CD8-positive, alpha-beta memory T cell (primary cell): ENCODE data around the gene ITGA6. TPM values are rescaled to one million over a fixed set of nuclear protein-coding genes. Genes with fewer than 3 reads are reported as not detected.
A peak's percentile ranks its signal among the peaks of the same experiment; 100 is the strongest.

Experiments
- CTCF ChIA-PET: fragments of 350-600 bp; sonication (Branson Sonifier 250); formaldehyde crosslinking; loops from one replicate; lab custom pipeline; 2021; ENCODE audit warnings: antibody characterized with exemption; lab: Charles Lee
- POLR2A ChIA-PET: fragments of 350-600 bp; sonication (Branson Sonifier 250); formaldehyde crosslinking; loops from one replicate; lab custom pipeline; 2021; ENCODE audit warnings: antibody characterized with exemption; lab: Charles Lee
- DNase-seq, 5 donors: peaks; one replicate each; pipeline versions ENCODE4 v3.0.0 to v3.0.0-alpha.2; 2020 to 2022; ENCODE audit warnings: mixed read lengths in 1 of 5
- H3K27ac ChIP-seq: one replicate; pipeline ENCODE4 v1.7.0; 2013; ENCODE audit warnings: low read depth, mild to moderate bottlenecking, low read length, moderate library complexity
- H3K27me3 ChIP-seq: 2 replicates; pipeline ENCODE4 v1.7.0; 2013; ENCODE audit warnings: low read length, mild to moderate bottlenecking; ENCODE audit not compliant: insufficient read depth, poor library complexity, severe bottlenecking
- H3K36me3 ChIP-seq: 2 replicates; pipeline ENCODE4 v1.7.0; 2013; ENCODE audit warnings: mild to moderate bottlenecking, low read length, moderate library complexity; ENCODE audit not compliant: insufficient read depth
- H3K4me1 ChIP-seq: 2 replicates; pipeline ENCODE4 v1.7.0; 2013; ENCODE audit warnings: mild to moderate bottlenecking, low read length, moderate library complexity; ENCODE audit not compliant: insufficient read depth
- H3K4me3 ChIP-seq: 2 replicates; pipeline ENCODE4 v1.7.0; 2013; ENCODE audit warnings: mild to moderate bottlenecking, low read length
- H3K9me3 ChIP-seq: 2 replicates; pipeline ENCODE4 v1.7.0; 2013; ENCODE audit warnings: mild to moderate bottlenecking, low read length
- H3K27ac Mint-ChIP-seq, 8 donors: one replicate each; pipeline ENCODE4 v1.8.0; 2020 to 2021; ENCODE audit warnings: mixed read lengths in 8 of 8, mild to moderate bottlenecking in 6 of 8, inconsistent platforms in 3 of 8, moderate library complexity in 3 of 8
- H3K27me3 Mint-ChIP-seq, 2 donors: one replicate each; pipeline ENCODE4 v1.8.0; 2020 to 2021; ENCODE audit warnings: mixed read lengths in 2 of 2, mild to moderate bottlenecking in 1 of 2, moderate library complexity in 1 of 2
- H3K36me3 Mint-ChIP-seq, 3 donors: one replicate each; pipeline ENCODE4 v1.8.0; 2020 to 2021; ENCODE audit warnings: mixed read lengths in 3 of 3, inconsistent platforms in 1 of 3, mild to moderate bottlenecking in 1 of 3
- H3K4me1 Mint-ChIP-seq, 3 donors: one replicate each; pipeline ENCODE4 v1.8.0; 2020 to 2021; ENCODE audit warnings: mixed read lengths in 3 of 3, inconsistent platforms in 1 of 3, mild to moderate bottlenecking in 1 of 3
- H3K4me3 Mint-ChIP-seq, 7 donors: one replicate each; pipeline ENCODE4 v1.8.0; 2020 to 2021; ENCODE audit warnings: mixed read lengths in 7 of 7, mild to moderate bottlenecking in 6 of 7, moderate library complexity in 4 of 7, inconsistent platforms in 2 of 7
- H3K9me3 Mint-ChIP-seq, 5 donors: one replicate each; pipeline ENCODE4 v1.8.0; 2020 to 2022; ENCODE audit warnings: mixed read lengths in 5 of 5, mild to moderate bottlenecking in 3 of 5, moderate library complexity in 2 of 5, inconsistent platforms in 1 of 5
- polyA plus RNA-seq: library from polyadenylated mRNA; unstranded; fragments of 300-500 nt; fragmentation: Illumina TruSeq; gene quantifications from one replicate; pipeline ENCODE4 v1.2.3, GENCODE V29; 2021
- total RNA-seq, 2 experiments: library from RNA; stranded (reverse); gene quantifications; one replicate each; pipeline ENCODE4 v1.2.3, GENCODE V29; 2021

The ITGA6 gene
- total and polyA plus RNA-seq, 3 experiments from 2014 or later: 8.0 to 39.4 (median 9.0) TPM

GRCh38 chr2:172472446-172473033 is 45.2 kb downstream of the ITGA6 start:
- peak in 1 of 5 donors; percentile 59 for DNase-seq
- peak overlapping the region in 1 of 7 donors; percentile 51 for H3K4me3 Mint-ChIP-seq
- H3K9me3 Mint-ChIP-seq: no peaks in the 10 kb centered on the region
- ChIA-PET POLR2A (no interaction called here), CTCF (interaction anchor here (1.9 to 2.2 kb wide), 2 partner anchors 11 to 300 kb away, joined by 5 to 9 read pairs; no protein-coding TSS in a partner anchor)
- Histone ChIP-seq H3K27me3 (no peaks in the 10 kb centered on the region), H3K4me3 (no peak overlapping the region), H3K27ac (no peak overlapping the region), H3K36me3 (peaks cover 39% of the 10 kb centered on the region), H3K4me1 (peaks cover 30% of the 10 kb centered on the region), H3K9me3 (no peaks in the 10 kb centered on the region)
- H3K4me1 Mint-ChIP-seq: peaks cover 5 to 20% (median 9%) of the 10 kb centered on the region in 3 donors
- peak overlapping the region in 1 of 8 donors; percentile 68 for H3K27ac Mint-ChIP-seq
- H3K36me3 Mint-ChIP-seq: peaks cover 20 to 82% (median 40%) of the 10 kb centered on the region in 3 donors
- no peaks in the 10 kb centered on the region for H3K27me3 Mint-ChIP-seq

- CTCF ChIA-PET: interaction anchor here (1.9 to 2.2 kb wide), 2 partner anchors 11 to 301 kb away, joined by 5 to 9 read pairs; no protein-coding TSS in a partner anchor
- no peaks in the 10 kb centered on the region for H3K9me3 Mint-ChIP-seq
- peaks cover 20 to 84% (median 37%) of the 10 kb centered on the region in 3 donors for H3K36me3 Mint-ChIP-seq
- no peak for DNase-seq
- no peak overlapping the region for H3K27ac Mint-ChIP-seq
- H3K4me1 ChIP-seq: peaks cover 30% of the 10 kb centered on the region
- no peak overlapping the region for H3K4me3 ChIP-seq
- H3K9me3 ChIP-seq: no peaks in the 10 kb centered on the region
- H3K27ac ChIP-seq: no peak overlapping the region
- POLR2A ChIA-PET: no interaction called here
- no peaks in the 10 kb centered on the region for H3K27me3 Mint-ChIP-seq
- peaks cover 5 to 20% (median 9%) of the 10 kb centered on the region in 3 donors for H3K4me1 Mint-ChIP-seq
- peaks cover 38% of the 10 kb centered on the region for H3K36me3 ChIP-seq
- H3K27me3 ChIP-seq: no peaks in the 10 kb centered on the region
- H3K4me3 Mint-ChIP-seq: no peak overlapping the region
These were observed 45.8 kb downstream of the ITGA6 start for GRCh38 chr2:172473167-172473566.

GRCh38 chr2:172478353-172478752 is 51.0 kb downstream of the ITGA6 start:
- no peaks in the 10 kb centered on the region for H3K27me3 Mint-ChIP-seq
- CTCF ChIA-PET: interaction anchor here (1.0 to 1.4 kb wide), 3 partner anchors 12 to 306 kb away, joined by 4 read pairs; no protein-coding TSS in a partner anchor
- H3K9me3 ChIP-seq: no peaks in the 10 kb centered on the region
- peaks cover 10 to 87% (median 39%) of the 10 kb centered on the region in 3 donors for H3K36me3 Mint-ChIP-seq
- no peaks in the 10 kb centered on the region for H3K9me3 Mint-ChIP-seq
- peak overlapping the region in 2 of 8 donors; percentile 9 to 80 for H3K27ac Mint-ChIP-seq
- POLR2A ChIA-PET: no interaction called here
- peaks cover 19 to 32% (median 28%) of the 10 kb centered on the region in 3 donors for H3K4me1 Mint-ChIP-seq
- H3K4me3 ChIP-seq: no peak overlapping the region
- H3K4me1 ChIP-seq: peaks cover 35% of the 10 kb centered on the region
- H3K27ac ChIP-seq: no peak overlapping the region
- H3K27me3 ChIP-seq: no peaks in the 10 kb centered on the region
- H3K36me3 ChIP-seq: peaks cover 36% of the 10 kb centered on the region
- no peak for DNase-seq
- no peak overlapping the region for H3K4me3 Mint-ChIP-seq

- peaks cover 22 to 40% (median 36%) of the 10 kb centered on the region in 3 donors for H3K4me1 Mint-ChIP-seq
- Histone ChIP-seq H3K27me3 (no peaks in the 10 kb centered on the region), H3K4me1 (peaks cover 40% of the 10 kb centered on the region), H3K36me3 (peaks cover 27% of the 10 kb centered on the region), H3K4me3 (no peak overlapping the region), H3K27ac (no peak overlapping the region), H3K9me3 (no peaks in the 10 kb centered on the region)
- H3K27ac Mint-ChIP-seq: peak overlapping the region in 5 of 8 donors; percentile 11 to 72 (median 17)
- H3K9me3 Mint-ChIP-seq: no peaks in the 10 kb centered on the region
- ChIA-PET CTCF (no interaction called here), POLR2A (no interaction called here)
- no peak for DNase-seq
- H3K27me3 Mint-ChIP-seq: no peaks in the 10 kb centered on the region
- no peak overlapping the region for H3K4me3 Mint-ChIP-seq
- H3K36me3 Mint-ChIP-seq: peaks cover 4 to 88% (median 44%) of the 10 kb centered on the region in 3 donors
These were observed 53.2 kb downstream of the ITGA6 start for GRCh38 chr2:172480301-172481218.

GRCh38 chr2:172481507-172482262 is 54.3 kb downstream of the ITGA6 start:
- Histone ChIP-seq H3K4me1 (peaks cover 40% of the 10 kb centered on the region), H3K9me3 (no peaks in the 10 kb centered on the region), H3K4me3 (no peak overlapping the region), H3K27me3 (no peaks in the 10 kb centered on the region), H3K36me3 (peaks cover 22% of the 10 kb centered on the region), H3K27ac (no peak overlapping the region)
- H3K27ac Mint-ChIP-seq: peak overlapping the region in 3 of 8 donors; percentile 7 to 49 (median 46)
- DNase-seq: no peak
- H3K27me3 Mint-ChIP-seq: no peaks in the 10 kb centered on the region
- H3K9me3 Mint-ChIP-seq: no peaks in the 10 kb centered on the region
- no peak overlapping the region for H3K4me3 Mint-ChIP-seq
- peaks cover 0 to 87% (median 44%) of the 10 kb centered on the region in 3 donors for H3K36me3 Mint-ChIP-seq
- POLR2A ChIA-PET: no interaction called here
- peaks cover 22 to 40% (median 36%) of the 10 kb centered on the region in 3 donors for H3K4me1 Mint-ChIP-seq
- CTCF ChIA-PET: interaction anchor here (0.7 to 0.8 kb wide), 2 partner anchors 11 to 20 kb away, joined by 3 read pairs; no protein-coding TSS in a partner anchor

- ChIA-PET CTCF (interaction anchor here (0.9 to 2.7 kb wide), 8 partner anchors 10 to 56 kb away, joined by 3 to 12 read pairs (median 4); partner anchors contain the start of gene ITGA6), POLR2A (no interaction called here)
- Histone ChIP-seq H3K27me3 (no peaks in the 10 kb centered on the region), H3K27ac (no peak overlapping the region), H3K9me3 (no peaks in the 10 kb centered on the region), H3K4me3 (no peak overlapping the region), H3K36me3 (peaks cover 44% of the 10 kb centered on the region), H3K4me1 (peaks cover 40% of the 10 kb centered on the region)
- peak overlapping the region in 3 of 8 donors; percentile 1 to 76 (median 44) for H3K27ac Mint-ChIP-seq
- peaks cover 18 to 40% (median 29%) of the 10 kb centered on the region in 3 donors for H3K4me1 Mint-ChIP-seq
- H3K27me3 Mint-ChIP-seq: peaks cover 0 to 2% of the 10 kb centered on the region in 2 donors
- no peaks in the 10 kb centered on the region for H3K9me3 Mint-ChIP-seq
- DNase-seq: peak in 1 of 5 donors; percentile 48
- H3K4me3 Mint-ChIP-seq: no peak overlapping the region
- peaks cover 0 to 89% (median 47%) of the 10 kb centered on the region in 3 donors for H3K36me3 Mint-ChIP-seq
These were observed 56.9 kb downstream of the ITGA6 start for GRCh38 chr2:172484253-172484652.

GRCh38 chr2:172484706-172485105 is 57.3 kb downstream of the ITGA6 start:
- Histone ChIP-seq H3K27ac (no peak overlapping the region), H3K9me3 (no peaks in the 10 kb centered on the region), H3K36me3 (peaks cover 45% of the 10 kb centered on the region), H3K27me3 (no peaks in the 10 kb centered on the region), H3K4me3 (no peak overlapping the region), H3K4me1 (peaks cover 36% of the 10 kb centered on the region)
- Mint-ChIP-seq H3K27me3 (peaks cover 0 to 2% of the 10 kb centered on the region in 2 donors), H3K4me1 (peaks cover 15 to 35% (median 26%) of the 10 kb centered on the region in 3 donors), H3K36me3 (peaks cover 0 to 89% (median 46%) of the 10 kb centered on the region in 3 donors), H3K27ac (peak overlapping the region in 1 of 8 donors; percentile 58), H3K4me3 (no peak overlapping the region), H3K9me3 (no peaks in the 10 kb centered on the region)
- POLR2A ChIA-PET: no interaction called here
- no peak for DNase-seq
- CTCF ChIA-PET: interaction anchor here (0.9 to 2.7 kb wide), 7 partner anchors 11 to 57 kb away, joined by 3 to 12 read pairs (median 3); partner anchors contain the start of gene ITGA6
